Endothelial cell of umbilical vein (primary cell): ENCODE measurements around the gene APRT.

ENCODE experiments used
- EZH2 ChIP-seq: IDR thresholded peaks from 2 replicates; pipeline ENCODE4 v1.6.1; 2012; ENCODE audit warnings: borderline replicate concordance, low read depth, mild to moderate bottlenecking, moderate library complexity, low read length, inconsistent platforms; ENCODE audit not compliant: severe bottlenecking
- MAX ChIP-seq: IDR thresholded peaks from 2 replicates; pipeline ENCODE4 v1.6.1; 2011; ENCODE audit not compliant: insufficient read depth, insufficient read length
- MYC ChIP-seq: IDR thresholded peaks from one replicate; pipeline ENCODE4 v1.6.1; 2011; ENCODE audit warnings: mild to moderate bottlenecking, low read depth, low read length
- POLR2A ChIP-seq: IDR thresholded peaks from 2 replicates; pipeline ENCODE4 v1.6.1; 2012; ENCODE audit warnings: low read depth, mild to moderate bottlenecking, control low read depth, low read length
- POLR2AphosphoS5 ChIP-seq: IDR thresholded peaks from 2 replicates; pipeline ENCODE4 v1.6.1; 2012; ENCODE audit warnings: low read depth, mild to moderate bottlenecking, control low read depth, low read length, moderate library complexity; ENCODE audit not compliant: insufficient read depth
- TF ChIP-seq, protein P1 (sequence below), 2 donors: IDR thresholded peaks; 1 replicate in 1 of 2; 2 replicates in 1 of 2; pipeline ENCODE4 v1.5.1; 2011; ENCODE audit warnings: low read length in 2 of 2, mild to moderate bottlenecking in 2 of 2, moderate library complexity in 2 of 2, control low read depth in 1 of 2, inconsistent platforms in 1 of 2, low read depth in 1 of 2; ENCODE audit not compliant: insufficient read depth in 1 of 2; ENCODE audit errors: extremely low read depth in 1 of 2

DNA sequence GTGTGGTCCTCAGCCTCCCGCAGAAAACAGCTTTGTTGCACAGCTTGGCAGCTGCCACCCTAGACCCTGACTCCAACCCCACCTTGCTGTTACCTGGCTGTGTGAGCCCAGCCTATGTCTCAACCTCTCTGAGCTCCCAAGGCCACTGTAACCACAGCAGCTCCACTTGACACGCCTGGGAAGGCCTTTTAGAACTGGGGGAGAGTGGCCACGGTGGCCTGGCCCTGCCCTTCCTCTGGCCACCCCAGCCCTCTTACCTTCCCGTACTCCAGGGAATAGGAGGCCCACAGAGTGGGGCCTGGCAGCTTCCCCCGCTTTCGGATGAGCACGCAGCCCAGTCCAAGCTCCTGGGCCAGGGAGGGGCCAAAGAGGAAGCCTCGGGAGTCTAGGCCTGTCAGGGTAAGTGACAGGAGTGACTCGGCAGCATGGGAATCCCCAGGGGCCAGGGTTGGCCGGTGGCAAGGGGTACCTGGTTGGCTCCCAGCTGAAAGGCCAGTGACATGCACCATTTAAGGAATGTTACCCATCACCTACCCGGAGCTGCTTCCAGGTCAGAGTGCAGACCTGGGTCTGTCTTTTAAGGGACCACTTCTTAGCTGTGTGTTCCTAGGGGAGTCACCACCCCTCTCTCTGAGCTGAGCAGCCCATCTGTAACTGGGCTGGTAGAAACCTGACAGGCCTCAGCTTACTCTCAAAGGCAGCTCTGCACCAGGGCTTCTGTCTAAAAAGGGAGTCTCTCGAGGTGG, 1.4 kb downstream of the APRT start:
- TF ChIP-seq, protein P1, sequence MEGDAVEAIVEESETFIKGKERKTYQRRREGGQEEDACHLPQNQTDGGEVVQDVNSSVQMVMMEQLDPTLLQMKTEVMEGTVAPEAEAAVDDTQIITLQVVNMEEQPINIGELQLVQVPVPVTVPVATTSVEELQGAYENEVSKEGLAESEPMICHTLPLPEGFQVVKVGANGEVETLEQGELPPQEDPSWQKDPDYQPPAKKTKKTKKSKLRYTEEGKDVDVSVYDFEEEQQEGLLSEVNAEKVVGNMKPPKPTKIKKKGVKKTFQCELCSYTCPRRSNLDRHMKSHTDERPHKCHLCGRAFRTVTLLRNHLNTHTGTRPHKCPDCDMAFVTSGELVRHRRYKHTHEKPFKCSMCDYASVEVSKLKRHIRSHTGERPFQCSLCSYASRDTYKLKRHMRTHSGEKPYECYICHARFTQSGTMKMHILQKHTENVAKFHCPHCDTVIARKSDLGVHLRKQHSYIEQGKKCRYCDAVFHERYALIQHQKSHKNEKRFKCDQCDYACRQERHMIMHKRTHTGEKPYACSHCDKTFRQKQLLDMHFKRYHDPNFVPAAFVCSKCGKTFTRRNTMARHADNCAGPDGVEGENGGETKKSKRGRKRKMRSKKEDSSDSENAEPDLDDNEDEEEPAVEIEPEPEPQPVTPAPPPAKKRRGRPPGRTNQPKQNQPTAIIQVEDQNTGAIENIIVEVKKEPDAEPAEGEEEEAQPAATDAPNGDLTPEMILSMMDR (IDR thresholded peaks at IDR 0.05; ENCODE audit: extremely low read depth in 1 of 2, insufficient read depth in 1 of 2, low read depth in 1 of 2, low read length in 2 of 2) = no peak
- no peak for TF ChIP-seq MAX
- TF ChIP-seq POLR2A = no peak
- no peak for TF ChIP-seq EZH2
- TF ChIP-seq POLR2AphosphoS5 = no peak
- no peak for TF ChIP-seq MYC
